NCI-H1105 (cell line): ENCODE data around the gene ARPC5L.
"Not testable (repeated sequence)": the region's sequence is repeated elsewhere in the genome, so short reads cannot be mapped to it uniquely, and the experiment has no call there.

Experiments
- DNase-seq: peaks from one replicate; lab custom pipeline; 2025; lab: John Stamatoyannopoulos, UW

Gene ARPC5L

GRCh38 chr9:124841075-124841821 lies 20.7 kb upstream of the ARPC5L start:
- no peak for DNase-seq

DNA sequence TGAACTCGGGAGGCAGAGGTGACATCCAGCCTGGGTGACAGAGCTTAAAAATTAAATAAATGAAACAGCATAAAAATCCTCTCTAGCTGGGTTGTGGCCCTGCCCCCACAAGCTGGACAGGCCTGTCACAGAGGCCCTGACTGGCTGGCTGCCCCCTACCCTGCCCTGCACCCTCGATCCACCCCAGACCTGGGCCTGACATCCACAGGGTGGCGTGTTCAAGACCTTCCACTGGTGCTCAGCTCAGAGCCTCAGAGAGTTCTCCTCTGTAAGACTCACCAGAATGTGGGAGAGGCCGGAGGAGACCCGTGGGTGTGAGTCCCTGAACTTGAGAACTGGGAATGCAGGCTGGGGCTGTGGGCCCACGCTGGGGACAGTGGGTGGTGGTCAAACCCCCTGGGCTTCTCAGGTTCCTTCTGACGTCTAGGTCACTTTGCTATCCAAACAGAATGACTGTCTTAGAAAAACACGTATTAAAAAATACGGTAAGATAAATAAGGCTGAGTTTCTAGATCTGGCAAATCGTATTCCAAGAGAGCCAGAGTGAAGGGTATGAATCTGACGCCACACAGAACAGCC lies 18.4 kb upstream of the ARPC5L start:
- DNase-seq = no peak

- no peak for DNase-seq
These were observed 17.6 kb upstream of the ARPC5L start for GRCh38 chr9:124844291-124844690.

DNA sequence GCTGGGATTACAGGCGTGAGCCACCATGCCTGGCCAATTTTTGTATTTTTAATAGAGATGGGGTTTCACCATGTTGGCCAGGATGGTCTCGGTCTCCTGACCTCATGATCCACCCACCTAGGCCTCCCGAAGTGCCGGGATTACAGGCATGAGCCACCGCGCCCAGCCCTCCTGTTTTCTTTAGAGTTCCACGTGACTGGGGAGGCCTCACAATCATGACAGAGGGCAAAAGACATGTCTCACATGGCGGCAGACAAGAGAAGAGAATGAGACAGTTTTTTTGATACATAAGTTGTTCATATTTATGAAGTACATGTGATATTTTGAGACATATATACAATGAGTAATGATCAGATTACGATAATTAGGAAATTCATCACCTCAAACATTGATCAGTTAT lies 15.5 kb upstream of the ARPC5L start:
- DNase-seq = not testable (repeated sequence)

- DNase-seq = no peak
These were observed 15.0 kb upstream of the ARPC5L start for GRCh38 chr9:124846969-124847368.

- DNase-seq = no peak
These were observed 12.1 kb upstream of the ARPC5L start for GRCh38 chr9:124849801-124850200.

- DNase-seq = no peak
These were observed 9.7 kb upstream of the ARPC5L start for GRCh38 chr9:124852121-124852828.

DNA sequence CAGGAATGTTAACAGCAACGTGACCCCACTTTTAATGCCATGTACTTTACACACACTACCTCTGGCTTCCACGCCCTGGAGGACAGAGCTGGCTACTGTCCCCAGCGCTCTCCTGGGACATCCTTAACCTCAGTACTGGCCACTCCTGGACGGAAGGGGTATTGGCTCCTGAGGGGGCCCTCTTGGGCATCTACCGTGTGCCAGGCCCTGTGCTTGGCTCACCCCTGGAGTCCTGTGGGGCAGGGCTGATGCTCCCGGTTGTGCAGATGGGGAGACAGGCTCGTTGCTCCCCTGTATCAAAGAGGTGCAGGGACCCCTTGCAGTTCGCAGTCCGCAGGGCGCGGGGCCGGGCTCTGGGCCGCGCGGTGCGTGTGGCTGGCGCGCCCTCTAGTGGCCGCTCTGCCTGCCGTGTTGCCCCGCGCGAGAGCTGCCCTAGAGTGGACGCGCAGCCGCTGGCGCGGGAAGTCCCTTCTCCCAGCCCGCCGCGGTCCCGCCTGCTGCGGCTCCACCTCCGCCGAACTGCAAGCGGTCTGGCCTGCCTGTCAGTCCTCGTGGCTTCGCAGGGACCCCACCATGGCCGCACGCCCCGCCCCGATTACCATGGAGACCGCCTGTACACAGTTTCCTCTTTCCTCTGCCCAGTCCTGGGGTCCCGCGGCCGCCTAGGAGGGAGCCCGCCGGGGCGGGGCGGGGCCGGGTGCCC lies 8.9 kb upstream of the ARPC5L start, which contains the start of gene WDR38:
Gene WDR38, plus strand, starts transcription at position 632 of the 703 bp plus-strand sequence. CDS start 72 bp downstream, outside the sequence.
- DNase-seq = peak; percentile 47

DNA sequence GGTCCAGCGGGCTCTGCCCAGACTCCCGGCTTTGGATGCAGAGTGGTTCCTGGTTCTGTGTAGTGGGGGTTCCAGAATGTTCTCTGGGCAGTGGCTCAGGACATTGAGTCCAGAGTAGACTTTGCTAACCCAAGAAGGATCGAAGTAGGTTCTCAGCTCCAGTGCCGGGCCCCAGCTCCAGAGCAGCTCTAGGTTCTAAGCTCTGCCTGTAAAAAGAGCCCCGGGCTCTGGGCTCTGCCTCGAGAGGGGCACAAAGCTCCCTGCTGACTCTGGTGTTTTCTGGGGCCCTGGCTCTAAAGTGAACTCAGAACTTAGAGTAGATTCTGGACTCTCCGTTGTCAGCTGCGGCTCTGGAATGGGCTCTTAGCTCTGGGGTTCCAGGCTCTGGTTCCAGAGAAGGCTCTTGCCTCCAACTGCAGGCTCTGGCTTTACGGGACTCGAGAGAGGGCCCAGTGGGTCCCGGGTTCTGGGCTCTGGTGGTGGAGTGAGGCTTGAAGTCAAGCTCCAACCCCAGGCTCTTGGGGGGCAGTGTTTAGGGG lies 8.3 kb upstream of the ARPC5L start:
- DNase-seq = no peak

DNA sequence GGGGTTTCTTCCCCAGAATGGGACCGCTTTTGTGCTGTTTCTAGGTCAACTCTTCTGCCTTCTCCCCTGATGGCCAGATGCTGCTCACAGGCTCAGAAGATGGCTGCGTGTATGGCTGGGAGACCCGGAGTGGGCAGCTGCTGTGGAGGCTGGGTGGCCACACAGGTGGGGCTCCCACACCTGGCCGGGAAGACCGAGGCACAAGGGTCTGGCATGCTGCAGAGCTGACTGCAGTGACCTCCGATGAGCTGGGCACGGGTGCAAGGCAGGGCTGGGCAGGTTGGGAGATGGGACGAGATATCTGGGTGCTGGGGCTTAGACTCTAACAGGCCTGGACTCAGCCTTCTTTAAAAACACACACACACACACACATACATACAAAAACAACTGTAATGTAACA lies 7.8 kb upstream of the ARPC5L start:
- DNase-seq = no peak

DNA sequence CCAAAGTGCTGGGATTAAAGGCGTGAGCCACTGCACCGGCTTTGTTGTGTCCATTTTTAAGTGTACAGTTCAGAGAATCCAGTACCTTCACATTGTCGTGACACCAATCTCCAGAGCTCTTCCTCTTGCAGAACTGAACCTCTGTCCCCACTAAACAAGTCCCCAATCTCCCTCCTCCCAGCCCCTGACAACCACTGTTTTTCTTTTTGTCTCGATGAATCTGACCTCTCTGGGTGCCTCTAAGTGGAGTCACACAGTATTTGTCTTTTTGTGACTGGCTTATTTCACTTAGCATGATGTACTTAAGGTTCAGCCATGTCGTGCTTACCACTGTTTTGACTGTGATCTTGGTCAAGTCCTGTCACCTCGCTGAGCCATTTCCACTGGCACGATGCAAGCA lies 7.1 kb upstream of the ARPC5L start:
- no peak for DNase-seq

GRCh38 chr9:124855566-124855943 lies 6.4 kb upstream of the ARPC5L start:
- DNase-seq = no peak

DNA sequence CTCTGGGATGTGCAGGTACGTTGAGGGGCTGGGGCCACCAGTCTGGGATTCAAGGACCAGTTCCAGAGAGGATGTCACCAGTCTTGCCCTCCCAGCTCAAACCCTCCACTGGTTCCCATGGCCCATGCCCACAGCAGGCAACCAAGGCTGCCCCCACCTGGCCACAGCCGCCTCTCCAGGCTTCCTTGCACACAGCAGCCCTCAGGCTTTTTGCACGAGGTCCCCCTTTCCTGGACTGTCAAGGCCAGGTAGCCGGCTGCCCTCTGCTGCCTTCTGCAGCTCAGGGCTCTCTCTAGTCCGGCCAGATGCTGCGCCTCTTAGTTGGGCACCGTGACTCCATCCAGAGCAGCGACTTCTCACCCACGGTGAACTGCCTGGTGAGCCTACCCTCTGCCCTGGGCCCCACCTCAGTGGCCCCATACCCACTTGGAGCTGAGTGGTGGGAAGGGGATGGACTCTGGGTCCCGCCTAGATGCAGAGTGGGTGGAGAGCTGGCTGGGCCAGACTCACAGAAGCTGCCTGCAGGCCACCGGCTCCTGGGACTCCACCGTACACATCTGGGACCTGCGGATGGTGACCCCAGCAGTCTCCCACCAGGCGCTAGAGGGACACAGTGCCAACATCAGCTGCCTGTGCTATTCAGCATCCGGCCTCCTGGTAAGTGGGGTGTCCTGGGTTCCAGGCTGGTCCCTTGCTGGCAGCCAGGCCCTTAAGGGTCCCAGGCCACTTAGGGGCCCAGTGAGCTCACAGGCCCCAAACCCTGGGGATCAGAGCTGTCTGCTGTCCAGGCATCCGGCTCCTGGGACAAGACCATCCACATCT lies 5.8 kb upstream of the ARPC5L start:
- DNase-seq = no peak

- no peak for DNase-seq
These were observed 4.3 kb upstream of the ARPC5L start for GRCh38 chr9:124857533-124858162.

DNA sequence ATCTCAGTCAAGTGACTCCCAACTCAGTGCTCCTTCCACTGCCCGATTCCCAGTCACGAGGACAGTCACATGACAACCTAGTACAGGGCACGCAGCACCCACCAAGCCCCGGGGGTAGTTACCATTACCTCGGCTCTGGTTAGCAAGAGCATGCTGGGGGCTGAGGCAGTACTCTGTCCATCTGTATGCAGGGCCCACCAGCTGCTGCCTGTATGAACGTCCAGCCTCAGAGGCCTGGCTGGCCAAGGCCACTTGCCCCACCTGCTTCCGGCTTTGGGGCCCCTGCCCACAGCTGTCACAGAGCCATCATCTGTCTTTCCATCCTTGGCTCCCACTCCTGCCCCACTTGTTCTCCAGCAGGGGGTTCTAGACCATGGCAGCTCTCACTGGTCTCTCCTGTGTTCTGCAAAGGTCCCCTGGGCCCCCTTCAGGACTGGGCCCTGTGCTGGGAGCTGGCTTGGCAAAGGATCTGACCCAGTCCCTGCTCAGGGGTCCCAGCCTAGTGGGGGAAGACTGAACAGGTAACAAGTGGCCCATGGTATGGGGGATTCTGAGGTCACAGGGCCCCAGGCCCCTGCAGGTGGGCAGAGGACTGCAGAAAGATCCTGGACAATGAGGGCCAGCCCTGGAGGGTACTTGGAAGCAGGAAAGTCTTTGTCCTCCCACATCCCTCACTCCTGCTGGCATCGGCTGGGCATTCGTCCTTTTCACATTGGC lies 3.4 kb upstream of the ARPC5L start:
- DNase-seq = no peak

DNA sequence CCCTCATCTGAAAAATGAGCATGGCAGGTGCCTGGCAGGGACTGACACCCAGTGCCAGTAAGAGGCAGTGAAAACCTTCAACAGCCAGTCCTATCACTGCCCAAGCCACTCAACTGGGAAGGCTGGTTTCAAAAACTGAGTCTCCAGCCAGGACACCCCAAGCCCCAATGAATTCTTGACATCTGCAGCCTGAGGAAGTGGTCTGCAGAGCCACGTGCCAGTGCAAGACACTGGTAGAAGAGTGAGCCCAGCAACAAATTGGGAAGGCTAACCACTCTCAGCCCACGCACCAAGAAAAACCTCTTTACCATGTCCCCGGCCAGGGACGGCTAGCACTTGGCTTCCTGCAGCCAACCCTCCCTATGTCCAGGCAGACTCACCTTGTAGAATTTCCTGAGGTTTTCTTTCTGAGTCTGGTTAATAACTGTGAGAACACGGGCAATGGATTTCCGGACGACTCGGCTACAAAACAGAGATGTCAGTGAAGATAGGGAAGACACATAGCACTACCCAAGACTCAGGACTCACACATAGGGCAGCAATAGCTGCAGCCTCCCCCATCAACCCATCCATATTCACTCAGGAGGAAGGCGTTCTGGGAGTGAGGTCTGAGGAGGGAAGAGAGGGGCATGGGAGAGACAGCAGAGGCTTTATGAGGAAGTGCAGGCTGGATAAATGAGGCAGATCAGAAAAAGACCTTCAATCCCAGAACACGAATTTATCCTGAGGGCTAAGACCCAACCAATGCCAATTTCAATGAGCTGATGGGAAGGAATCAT lies 1.9 kb upstream of the ARPC5L start:
- no peak for DNase-seq

- DNase-seq = no peak
These were observed 1.2 kb upstream of the ARPC5L start for GRCh38 chr9:124860582-124861341.

- no peak for DNase-seq
These were observed 1.5 kb downstream of the ARPC5L start for GRCh38 chr9:124863371-124863871.
